ENCODE results near the gene COMMD1. TPM values are rescaled to one million over a fixed set of nuclear protein-coding genes. Genes with fewer than 3 reads are reported as not detected.

Gene COMMD1
- total RNA-seq, 4 donors from 2014 or later, result 8.5 to 80.7 (median 48.2) TPM

DNA sequence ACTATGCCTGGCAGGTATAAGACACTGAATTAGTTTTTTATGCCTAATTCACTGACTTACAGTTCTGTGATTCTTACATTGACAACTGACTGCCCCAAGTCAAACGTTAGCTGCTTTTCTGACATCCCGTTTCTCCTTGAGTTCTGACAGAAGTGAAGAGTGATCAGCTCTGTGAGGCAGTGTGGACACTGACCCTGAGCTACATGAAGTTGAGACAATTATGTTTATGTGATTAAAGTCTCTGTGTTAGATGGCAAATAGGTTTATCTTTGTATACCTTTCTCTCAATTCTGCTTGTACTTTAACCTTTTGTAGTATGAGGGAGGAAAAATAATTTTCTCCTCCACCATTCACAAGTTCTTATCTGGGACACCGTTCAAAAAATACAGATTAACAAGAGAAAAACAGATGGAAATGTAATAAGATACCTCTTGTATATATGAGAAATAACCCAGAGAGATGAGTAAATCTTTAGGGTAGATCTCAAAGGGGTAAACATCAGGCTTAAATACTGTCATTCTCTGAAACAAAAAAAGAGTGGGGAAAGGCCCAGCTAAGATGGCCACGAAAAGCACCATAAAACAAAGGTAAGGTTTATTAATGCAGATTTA lies 205.0 kb downstream of the COMMD1 start:
- TF ChIP-seq, protein P1, sequence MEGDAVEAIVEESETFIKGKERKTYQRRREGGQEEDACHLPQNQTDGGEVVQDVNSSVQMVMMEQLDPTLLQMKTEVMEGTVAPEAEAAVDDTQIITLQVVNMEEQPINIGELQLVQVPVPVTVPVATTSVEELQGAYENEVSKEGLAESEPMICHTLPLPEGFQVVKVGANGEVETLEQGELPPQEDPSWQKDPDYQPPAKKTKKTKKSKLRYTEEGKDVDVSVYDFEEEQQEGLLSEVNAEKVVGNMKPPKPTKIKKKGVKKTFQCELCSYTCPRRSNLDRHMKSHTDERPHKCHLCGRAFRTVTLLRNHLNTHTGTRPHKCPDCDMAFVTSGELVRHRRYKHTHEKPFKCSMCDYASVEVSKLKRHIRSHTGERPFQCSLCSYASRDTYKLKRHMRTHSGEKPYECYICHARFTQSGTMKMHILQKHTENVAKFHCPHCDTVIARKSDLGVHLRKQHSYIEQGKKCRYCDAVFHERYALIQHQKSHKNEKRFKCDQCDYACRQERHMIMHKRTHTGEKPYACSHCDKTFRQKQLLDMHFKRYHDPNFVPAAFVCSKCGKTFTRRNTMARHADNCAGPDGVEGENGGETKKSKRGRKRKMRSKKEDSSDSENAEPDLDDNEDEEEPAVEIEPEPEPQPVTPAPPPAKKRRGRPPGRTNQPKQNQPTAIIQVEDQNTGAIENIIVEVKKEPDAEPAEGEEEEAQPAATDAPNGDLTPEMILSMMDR (IDR thresholded peaks at IDR 0.05), result no peak
- no peak for TF ChIP-seq POLR2A (IDR thresholded peaks at IDR 0.05)
- no peak for DNase-seq
- no peaks in the 10 kb centered on the region for H3K36me3 ChIP-seq
- intact Hi-C loops (cut with DNase I; ENCODE audit: low total_unique reads), result no loop called here
- no peak overlapping the region for H3K4me3 ChIP-seq
- no peaks in the 10 kb centered on the region for H3K27me3 ChIP-seq
- no peaks in the 10 kb centered on the region for H3K4me1 ChIP-seq
- H3K9me3 ChIP-seq, result no peaks in the 10 kb centered on the region
- no peak overlapping the region for H3K27ac ChIP-seq

DNA sequence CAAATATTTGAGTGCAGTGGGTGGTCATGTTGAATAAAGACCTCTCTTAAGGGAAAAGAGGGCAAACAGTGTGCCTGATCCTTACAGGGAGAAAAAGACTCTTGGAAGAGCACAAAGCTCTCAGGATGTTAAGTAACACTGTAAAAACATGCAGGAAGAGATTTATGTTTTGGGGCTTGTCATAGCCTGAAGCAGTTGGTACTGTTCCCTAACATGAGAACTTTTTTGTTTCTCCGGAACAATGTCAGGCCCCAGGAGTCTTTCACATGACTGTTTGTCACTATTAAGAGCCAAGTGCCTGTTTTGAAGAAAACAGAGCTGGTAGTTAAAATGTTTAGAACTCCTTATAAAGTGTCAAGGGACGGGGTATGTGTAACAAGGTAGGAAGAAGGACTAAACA lies 206.7 kb downstream of the COMMD1 start:
- peak in 1 of 2 donors; percentile 28 for DNase-seq
- Histone ChIP-seq H3K27ac (peak overlapping the region; percentile 57 to 78), H3K36me3 (no peaks in the 10 kb centered on the region), H3K9me3 (no peaks in the 10 kb centered on the region), H3K4me3 (no peak overlapping the region), H3K27me3 (no peaks in the 10 kb centered on the region), H3K4me1 (no peaks in the 10 kb centered on the region)
- TF ChIP-seq, protein P1 (IDR thresholded peaks at IDR 0.05), result no peak
- peak in 1 of 2 donors; percentile 20 for TF ChIP-seq POLR2A (IDR thresholded peaks at IDR 0.05)
- intact Hi-C loops (cut with DNase I; ENCODE audit: low total_unique reads), result no loop called here

DNA sequence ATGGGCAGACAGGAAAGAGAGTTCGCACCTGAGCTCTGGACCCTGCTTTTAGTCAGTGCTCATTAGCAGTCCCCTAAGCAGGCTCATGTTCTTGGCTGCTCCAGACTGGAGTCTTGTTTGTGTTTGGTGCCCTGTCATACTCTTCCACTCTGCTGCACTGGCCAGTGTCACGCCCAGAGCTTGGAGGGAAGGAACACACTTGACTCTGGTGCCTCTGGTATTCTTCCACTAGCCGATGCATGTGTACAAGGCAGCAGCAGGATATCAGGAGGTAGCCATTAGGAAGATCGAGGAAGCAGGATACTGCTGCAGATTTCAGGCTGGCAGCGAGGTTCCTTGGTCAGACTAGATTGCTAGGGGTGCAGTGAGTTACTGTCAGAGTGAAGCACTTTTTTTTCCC lies 209.1 kb downstream of the COMMD1 start:
- DNase-seq, result no peak
- Histone ChIP-seq H3K27ac (no peak overlapping the region), H3K9me3 (no peaks in the 10 kb centered on the region), H3K36me3 (no peaks in the 10 kb centered on the region), H3K4me1 (no peaks in the 10 kb centered on the region), H3K4me3 (no peak overlapping the region), H3K27me3 (no peaks in the 10 kb centered on the region)
- no peak for TF ChIP-seq POLR2A (IDR thresholded peaks at IDR 0.05)
- TF ChIP-seq, protein P1 (IDR thresholded peaks at IDR 0.05), result no peak
- intact Hi-C loops (cut with DNase I; ENCODE audit: low total_unique reads), result no loop called here

DNA sequence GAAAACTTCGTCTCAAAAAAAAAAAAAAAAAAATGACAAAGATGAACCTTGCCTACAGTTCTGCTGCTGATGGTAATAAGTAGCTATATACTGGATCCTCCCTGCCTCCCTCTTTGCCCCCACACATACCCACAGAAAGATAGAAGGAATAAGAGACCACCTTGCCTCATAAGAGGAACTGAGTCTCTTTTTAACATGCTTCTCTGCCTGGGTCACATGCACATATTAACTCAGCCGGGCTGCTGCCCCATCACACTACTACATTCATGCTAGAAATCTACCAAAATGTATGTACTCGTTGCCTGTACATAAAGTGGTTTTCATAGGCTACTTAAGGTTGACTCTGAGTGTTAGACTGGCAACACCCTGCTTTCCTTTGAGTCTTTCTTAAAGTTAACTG lies 211.5 kb downstream of the COMMD1 start:
- H3K27me3 ChIP-seq, result no peaks in the 10 kb centered on the region
- H3K4me3 ChIP-seq, result no peak overlapping the region
- H3K9me3 ChIP-seq, result no peaks in the 10 kb centered on the region
- intact Hi-C loops (cut with DNase I; ENCODE audit: low total_unique reads), result no loop called here
- no peak overlapping the region for H3K27ac ChIP-seq
- TF ChIP-seq, protein P1 (IDR thresholded peaks at IDR 0.05), result no peak
- TF ChIP-seq POLR2A (IDR thresholded peaks at IDR 0.05), result no peak
- no peak for DNase-seq
- H3K36me3 ChIP-seq, result no peaks in the 10 kb centered on the region
- no peaks in the 10 kb centered on the region for H3K4me1 ChIP-seq

DNA sequence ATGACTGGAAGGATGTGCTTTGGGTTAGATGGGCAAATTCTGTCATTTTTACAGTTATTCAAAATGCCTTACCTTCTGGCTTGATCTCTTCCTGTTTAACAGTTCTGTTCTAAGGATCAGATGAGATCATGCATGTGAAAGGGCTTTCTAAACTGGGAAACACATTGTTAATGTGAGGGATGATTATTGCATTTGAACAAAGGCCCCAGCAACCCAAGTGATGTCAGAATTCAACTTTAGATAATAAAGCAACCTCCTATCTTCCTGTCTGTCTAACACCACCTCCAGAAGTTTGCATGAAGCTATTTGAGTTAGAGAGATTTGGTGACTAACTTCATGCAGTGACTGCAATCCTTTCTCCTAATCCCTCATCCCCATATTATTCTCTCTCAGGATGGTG lies 212.7 kb downstream of the COMMD1 start:
- H3K27me3 ChIP-seq, result no peaks in the 10 kb centered on the region
- H3K4me3 ChIP-seq, result no peak overlapping the region
- H3K27ac ChIP-seq, result no peak overlapping the region
- TF ChIP-seq, protein P1 (IDR thresholded peaks at IDR 0.05), result no peak
- no peak for TF ChIP-seq POLR2A (IDR thresholded peaks at IDR 0.05)
- H3K36me3 ChIP-seq, result no peaks in the 10 kb centered on the region
- H3K9me3 ChIP-seq, result no peaks in the 10 kb centered on the region
- DNase-seq, result no peak
- no peaks in the 10 kb centered on the region for H3K4me1 ChIP-seq
- intact Hi-C loops (cut with DNase I; ENCODE audit: low total_unique reads), result no loop called here

Measured in uterus (tissue), 4 donors.